IMR-90 (cell line): ENCODE results near the gene CLOCK.

Source experiments
- CEBPB ChIP-seq: IDR thresholded peaks from 2 replicates; pipeline ENCODE4 v1.6.1; 2012; ENCODE audit warnings: low read depth, low read length, improper control_type of control experiment
- POLR2A ChIP-seq: IDR thresholded peaks from 2 replicates; pipeline ENCODE4 v1.6.1; 2012; ENCODE audit warnings: mild to moderate bottlenecking, low read depth, low read length
- RCOR1 ChIP-seq: IDR thresholded peaks from 2 replicates; pipeline ENCODE4 v1.6.1; 2012; ENCODE audit warnings: mild to moderate bottlenecking, low read length, improper control_type of control experiment; ENCODE audit not compliant: insufficient replicate concordance
- RFX5 ChIP-seq: IDR thresholded peaks from 2 replicates; pipeline ENCODE4 v1.8.0; 2012; ENCODE audit warnings: low read depth, mild to moderate bottlenecking, low read length, moderate library complexity
- TF ChIP-seq, protein P1 (sequence below): conservative IDR thresholded peaks from 2 replicates; pipeline ENCODE4 v1.5.1; 2012; ENCODE audit warnings: mild to moderate bottlenecking, low read depth, low read length, improper control_type of control experiment
- TF ChIP-seq, protein P2 (sequence below): fragments of 150-350 bp; IDR thresholded peaks from 2 replicates; pipeline ENCODE4 v1.6.1; 2017; ENCODE audit warnings: mild to moderate bottlenecking, antibody characterized with exemption, low read length, low read depth

DNA sequence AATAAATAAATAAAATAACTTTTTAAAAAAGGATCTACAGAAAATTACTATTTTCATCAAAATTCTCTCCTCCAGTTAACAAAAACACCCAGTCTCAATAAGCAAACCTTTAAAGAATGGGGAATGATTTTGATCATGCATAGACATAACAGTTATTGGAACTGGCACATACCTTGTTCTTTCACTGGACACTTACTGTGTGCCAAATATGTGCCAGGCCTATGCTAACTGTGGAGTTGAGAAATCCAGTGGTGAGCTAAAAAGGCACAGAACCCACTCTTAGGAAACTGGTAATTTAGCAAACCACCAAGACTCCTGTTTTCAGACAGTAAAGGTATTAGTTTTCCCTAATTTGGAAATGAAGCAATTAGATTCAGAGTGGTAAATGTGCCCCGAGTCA lies 39.1 kb downstream of the CLOCK start:
- TF ChIP-seq, protein P1, sequence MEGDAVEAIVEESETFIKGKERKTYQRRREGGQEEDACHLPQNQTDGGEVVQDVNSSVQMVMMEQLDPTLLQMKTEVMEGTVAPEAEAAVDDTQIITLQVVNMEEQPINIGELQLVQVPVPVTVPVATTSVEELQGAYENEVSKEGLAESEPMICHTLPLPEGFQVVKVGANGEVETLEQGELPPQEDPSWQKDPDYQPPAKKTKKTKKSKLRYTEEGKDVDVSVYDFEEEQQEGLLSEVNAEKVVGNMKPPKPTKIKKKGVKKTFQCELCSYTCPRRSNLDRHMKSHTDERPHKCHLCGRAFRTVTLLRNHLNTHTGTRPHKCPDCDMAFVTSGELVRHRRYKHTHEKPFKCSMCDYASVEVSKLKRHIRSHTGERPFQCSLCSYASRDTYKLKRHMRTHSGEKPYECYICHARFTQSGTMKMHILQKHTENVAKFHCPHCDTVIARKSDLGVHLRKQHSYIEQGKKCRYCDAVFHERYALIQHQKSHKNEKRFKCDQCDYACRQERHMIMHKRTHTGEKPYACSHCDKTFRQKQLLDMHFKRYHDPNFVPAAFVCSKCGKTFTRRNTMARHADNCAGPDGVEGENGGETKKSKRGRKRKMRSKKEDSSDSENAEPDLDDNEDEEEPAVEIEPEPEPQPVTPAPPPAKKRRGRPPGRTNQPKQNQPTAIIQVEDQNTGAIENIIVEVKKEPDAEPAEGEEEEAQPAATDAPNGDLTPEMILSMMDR, result no peak
- TF ChIP-seq RCOR1, result no peak
- no peak for TF ChIP-seq POLR2A
- no peak for TF ChIP-seq RFX5
- no peak for TF ChIP-seq CEBPB
- TF ChIP-seq, protein P2, sequence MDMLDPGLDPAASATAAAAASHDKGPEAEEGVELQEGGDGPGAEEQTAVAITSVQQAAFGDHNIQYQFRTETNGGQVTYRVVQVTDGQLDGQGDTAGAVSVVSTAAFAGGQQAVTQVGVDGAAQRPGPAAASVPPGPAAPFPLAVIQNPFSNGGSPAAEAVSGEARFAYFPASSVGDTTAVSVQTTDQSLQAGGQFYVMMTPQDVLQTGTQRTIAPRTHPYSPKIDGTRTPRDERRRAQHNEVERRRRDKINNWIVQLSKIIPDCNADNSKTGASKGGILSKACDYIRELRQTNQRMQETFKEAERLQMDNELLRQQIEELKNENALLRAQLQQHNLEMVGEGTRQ, result no peak
